ENCODE results near the gene LRRC47.

Gene LRRC47

DNA sequence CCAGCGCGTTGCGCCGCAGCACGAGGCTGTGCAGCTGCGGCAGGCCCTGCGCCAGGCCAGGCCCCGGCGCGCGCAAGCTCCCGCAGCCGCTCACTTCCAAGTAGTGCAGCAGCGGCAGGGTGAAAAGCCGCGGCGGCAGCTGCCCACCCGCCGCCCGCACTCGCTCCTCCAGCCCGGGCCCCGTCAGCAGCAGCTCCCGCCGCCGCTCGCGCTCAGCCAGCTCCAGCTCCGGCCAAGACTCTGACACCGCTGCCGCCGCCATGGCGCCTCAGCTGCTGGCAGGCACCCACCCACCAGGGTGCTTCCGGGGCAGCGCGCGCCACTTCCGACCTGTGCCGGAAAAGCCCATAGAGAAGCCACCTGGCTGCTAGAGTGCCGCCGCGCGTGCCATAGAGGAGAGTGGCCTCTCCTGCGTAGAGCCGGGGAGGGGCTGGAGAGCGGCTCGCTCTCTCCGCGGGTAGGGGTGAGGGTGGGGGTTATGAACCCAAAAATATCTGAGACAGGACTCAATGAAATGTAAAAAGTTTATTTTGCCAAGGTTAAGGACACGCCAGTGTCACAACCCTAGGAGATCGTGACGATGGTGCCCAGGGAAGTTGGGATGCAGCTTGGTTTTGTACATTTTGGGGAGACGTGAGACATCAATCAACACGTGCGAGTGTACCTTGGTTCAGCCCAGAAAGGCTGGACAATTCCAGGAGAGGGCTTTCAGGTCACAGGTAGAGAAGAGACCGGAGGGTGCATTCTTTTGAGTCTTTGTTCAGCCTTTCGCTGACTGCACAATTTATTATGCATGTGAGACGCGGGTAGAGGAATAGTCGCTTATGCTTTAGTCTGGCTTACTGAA lies at the start of gene LRRC47:
Gene LRRC47, minus strand, starts transcription at position 284 of the 847 bp plus-strand sequence. Its CDS starts 22 bp downstream, at position 262.
- CTCF ChIA-PET: interaction anchor here (1.0 kb wide), 1 partner anchor 28 kb away, joined by 3 read pairs; no protein-coding TSS in a partner anchor
- DNase-seq (ENCODE audit: extremely low spot score): peak; percentile 95
- TF ChIP-seq LEF1 (IDR thresholded peaks at IDR 0.05; ENCODE audit: borderline replicate concordance): no peak
- TF ChIP-seq, protein P1, sequence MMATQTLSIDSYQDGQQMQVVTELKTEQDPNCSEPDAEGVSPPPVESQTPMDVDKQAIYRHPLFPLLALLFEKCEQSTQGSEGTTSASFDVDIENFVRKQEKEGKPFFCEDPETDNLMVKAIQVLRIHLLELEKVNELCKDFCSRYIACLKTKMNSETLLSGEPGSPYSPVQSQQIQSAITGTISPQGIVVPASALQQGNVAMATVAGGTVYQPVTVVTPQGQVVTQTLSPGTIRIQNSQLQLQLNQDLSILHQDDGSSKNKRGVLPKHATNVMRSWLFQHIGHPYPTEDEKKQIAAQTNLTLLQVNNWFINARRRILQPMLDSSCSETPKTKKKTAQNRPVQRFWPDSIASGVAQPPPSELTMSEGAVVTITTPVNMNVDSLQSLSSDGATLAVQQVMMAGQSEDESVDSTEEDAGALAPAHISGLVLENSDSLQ (IDR thresholded peaks at IDR 0.05): 0 out of 2 replicates have a peak, but pooled peaks have one; percentile 24
- TF ChIP-seq ELF4 (IDR thresholded peaks at IDR 0.05): peak; percentile 71
- POLR2A ChIA-PET: interaction anchor here (0.6 to 1.7 kb wide), 11 partner anchors 9 to 62 kb away, joined by 3 to 11 read pairs (median 3); no protein-coding TSS in a partner anchor

DNA sequence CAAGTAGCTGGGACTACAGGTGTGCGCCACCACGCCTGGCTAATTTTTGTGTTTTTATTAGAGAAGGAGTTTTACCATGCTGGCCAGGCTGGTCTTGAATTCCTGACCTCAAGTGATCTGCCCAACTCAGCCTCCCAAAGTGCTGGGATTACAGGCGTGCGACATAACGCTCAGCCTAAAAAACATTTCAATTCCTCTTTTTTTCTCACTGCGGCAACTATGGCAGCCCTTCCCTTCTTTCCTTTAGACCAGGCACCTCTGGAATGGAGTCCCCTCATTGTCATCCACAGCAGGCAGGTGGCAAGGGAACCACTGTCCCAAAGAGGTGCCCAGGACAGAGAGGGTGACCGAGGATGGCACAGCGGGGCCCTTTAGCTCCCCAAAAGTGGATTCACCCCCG lies 46.6 kb upstream of the LRRC47 start:
- no peak for DNase-seq (ENCODE audit: extremely low spot score)
- no peak for TF ChIP-seq L3MBTL2 (conservative IDR thresholded peaks at IDR 0.05)
- no peak for TF ChIP-seq SUZ12 (IDR thresholded peaks at IDR 0.05)
- TF ChIP-seq FOXK2 (IDR thresholded peaks at IDR 0.05): no peak
- no peak for TF ChIP-seq CTBP1 (IDR thresholded peaks at IDR 0.05; ENCODE audit: borderline replicate concordance)
- no peak for TF ChIP-seq BHLHE40 (IDR thresholded peaks at IDR 0.05; ENCODE audit: borderline replicate concordance)
- no peak for TF ChIP-seq SP1 (IDR thresholded peaks at IDR 0.05)
- TF ChIP-seq, protein P1 (IDR thresholded peaks at IDR 0.05): no peak
- TF ChIP-seq ZNF384 (IDR thresholded peaks at IDR 0.05): no peak
- no peak for TF ChIP-seq LEF1 (IDR thresholded peaks at IDR 0.05; ENCODE audit: borderline replicate concordance)
- no peak for TF ChIP-seq FOXA1 (IDR thresholded peaks at IDR 0.05)
- no peak for TF ChIP-seq TARDBP (IDR thresholded peaks at IDR 0.05)
- no peak for TF ChIP-seq FOXM1 (IDR thresholded peaks at IDR 0.05; ENCODE audit: borderline replicate concordance)
- TF ChIP-seq HDGF (IDR thresholded peaks at IDR 0.05; ENCODE audit: borderline replicate concordance): no peak
- TF ChIP-seq ARNT (IDR thresholded peaks at IDR 0.05): no peak
- TF ChIP-seq ELF4 (IDR thresholded peaks at IDR 0.05): no peak
- no peak for TF ChIP-seq NFRKB (IDR thresholded peaks at IDR 0.05)
- ChIA-PET POLR2A (no interaction called here), CTCF (no interaction called here)

DNA sequence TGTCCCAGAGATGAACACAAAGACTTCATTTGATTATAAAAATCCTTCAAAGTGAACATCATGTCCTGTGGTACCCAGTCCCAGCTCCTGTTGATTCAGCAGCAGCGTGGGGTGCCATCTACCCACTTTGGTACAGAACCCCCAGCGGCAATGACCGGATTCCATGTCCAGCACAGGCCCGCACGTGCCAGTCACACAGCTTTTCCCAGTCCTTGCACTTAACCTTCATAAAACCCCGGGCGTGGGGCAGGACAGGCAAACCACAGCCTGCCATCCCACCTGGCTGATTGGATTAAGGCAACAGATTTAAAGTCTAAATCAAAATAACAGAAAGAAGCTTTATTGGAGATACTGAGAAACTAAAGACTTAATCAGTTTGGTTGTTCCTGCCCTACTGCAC lies 45.2 kb upstream of the LRRC47 start:
- POLR2A ChIA-PET: no interaction called here
- DNase-seq (ENCODE audit: extremely low spot score): no peak
- CTCF ChIA-PET: no interaction called here
- no peak for TF ChIP-seq FOXA1 (IDR thresholded peaks at IDR 0.05)
- no peak for TF ChIP-seq LEF1 (IDR thresholded peaks at IDR 0.05; ENCODE audit: borderline replicate concordance)
- TF ChIP-seq NFRKB (IDR thresholded peaks at IDR 0.05): no peak
- TF ChIP-seq ZNF384 (IDR thresholded peaks at IDR 0.05): no peak
- TF ChIP-seq L3MBTL2 (conservative IDR thresholded peaks at IDR 0.05): no peak
- TF ChIP-seq, protein P1 (IDR thresholded peaks at IDR 0.05): no peak
- no peak for TF ChIP-seq ELF4 (IDR thresholded peaks at IDR 0.05)
- TF ChIP-seq SP1 (IDR thresholded peaks at IDR 0.05): no peak
- TF ChIP-seq TARDBP (IDR thresholded peaks at IDR 0.05): no peak
- no peak for TF ChIP-seq CTBP1 (IDR thresholded peaks at IDR 0.05; ENCODE audit: borderline replicate concordance)
- TF ChIP-seq FOXK2 (IDR thresholded peaks at IDR 0.05): no peak
- no peak for TF ChIP-seq FOXM1 (IDR thresholded peaks at IDR 0.05; ENCODE audit: borderline replicate concordance)
- no peak for TF ChIP-seq HDGF (IDR thresholded peaks at IDR 0.05; ENCODE audit: borderline replicate concordance)
- TF ChIP-seq BHLHE40 (IDR thresholded peaks at IDR 0.05; ENCODE audit: borderline replicate concordance): no peak
- no peak for TF ChIP-seq SUZ12 (IDR thresholded peaks at IDR 0.05)
- no peak for TF ChIP-seq ARNT (IDR thresholded peaks at IDR 0.05)

DNA sequence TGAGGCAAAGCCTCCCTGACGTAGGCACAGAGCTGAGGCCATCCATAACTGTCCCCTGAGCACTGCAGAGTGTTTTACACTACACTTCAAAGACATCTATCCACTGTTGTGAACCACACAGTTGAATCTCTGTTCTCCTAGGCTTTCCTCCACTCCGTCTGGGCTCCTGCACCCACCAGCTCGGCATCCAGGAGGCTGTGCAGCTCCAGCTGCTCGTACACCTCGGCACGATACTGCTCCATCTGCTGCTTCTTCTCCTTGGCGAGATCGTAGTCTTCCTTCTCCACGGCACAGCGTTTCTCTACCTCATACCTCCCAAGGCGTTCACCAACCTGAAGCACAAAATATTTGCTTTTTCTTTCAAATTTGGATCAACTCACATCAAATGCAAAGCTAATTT lies 42.5 kb upstream of the LRRC47 start:
- ChIA-PET CTCF (no interaction called here), POLR2A (no interaction called here)
- DNase-seq (ENCODE audit: extremely low spot score): no peak
- TF ChIP-seq FOXK2 (IDR thresholded peaks at IDR 0.05) (no peak), ARNT (IDR thresholded peaks at IDR 0.05) (no peak), ZNF384 (IDR thresholded peaks at IDR 0.05) (no peak), TARDBP (IDR thresholded peaks at IDR 0.05) (no peak), FOXM1 (IDR thresholded peaks at IDR 0.05; ENCODE audit: borderline replicate concordance) (no peak), CTBP1 (IDR thresholded peaks at IDR 0.05; ENCODE audit: borderline replicate concordance) (no peak), HDGF (IDR thresholded peaks at IDR 0.05; ENCODE audit: borderline replicate concordance) (no peak), NFRKB (IDR thresholded peaks at IDR 0.05) (no peak), FOXA1 (IDR thresholded peaks at IDR 0.05) (no peak), BHLHE40 (IDR thresholded peaks at IDR 0.05; ENCODE audit: borderline replicate concordance) (no peak), SUZ12 (IDR thresholded peaks at IDR 0.05) (no peak), ELF4 (IDR thresholded peaks at IDR 0.05) (no peak), SP1 (IDR thresholded peaks at IDR 0.05) (no peak), LEF1 (IDR thresholded peaks at IDR 0.05; ENCODE audit: borderline replicate concordance) (no peak), L3MBTL2 (conservative IDR thresholded peaks at IDR 0.05) (no peak)
- TF ChIP-seq, protein P1 (IDR thresholded peaks at IDR 0.05): no peak

DNA sequence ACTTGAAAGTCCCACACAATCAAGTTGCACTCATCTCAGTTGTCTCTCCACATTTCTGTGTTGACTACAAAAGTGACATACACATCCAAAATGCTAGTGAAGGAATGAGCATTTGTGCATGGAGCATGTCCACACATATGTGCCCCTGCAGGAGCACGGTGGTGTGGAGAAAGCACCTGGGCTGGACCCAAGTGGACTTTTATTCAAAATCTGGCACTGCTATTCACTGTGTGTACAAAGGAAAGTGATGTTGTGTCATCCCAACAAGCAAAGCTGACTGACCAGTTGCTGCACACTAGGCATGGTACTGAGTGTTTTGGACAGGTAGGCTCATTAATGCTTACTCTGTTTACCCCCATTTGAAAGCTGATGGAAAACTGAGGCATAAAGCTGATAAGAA lies 41.4 kb upstream of the LRRC47 start:
- ChIA-PET CTCF (no interaction called here), POLR2A (no interaction called here)
- no peak for TF ChIP-seq ARNT (IDR thresholded peaks at IDR 0.05)
- no peak for TF ChIP-seq FOXM1 (IDR thresholded peaks at IDR 0.05; ENCODE audit: borderline replicate concordance)
- no peak for TF ChIP-seq CTBP1 (IDR thresholded peaks at IDR 0.05; ENCODE audit: borderline replicate concordance)
- TF ChIP-seq BHLHE40 (IDR thresholded peaks at IDR 0.05; ENCODE audit: borderline replicate concordance): no peak
- no peak for TF ChIP-seq LEF1 (IDR thresholded peaks at IDR 0.05; ENCODE audit: borderline replicate concordance)
- no peak for TF ChIP-seq NFRKB (IDR thresholded peaks at IDR 0.05)
- no peak for TF ChIP-seq ELF4 (IDR thresholded peaks at IDR 0.05)
- TF ChIP-seq HDGF (IDR thresholded peaks at IDR 0.05; ENCODE audit: borderline replicate concordance): no peak
- TF ChIP-seq FOXK2 (IDR thresholded peaks at IDR 0.05): no peak
- no peak for TF ChIP-seq FOXA1 (IDR thresholded peaks at IDR 0.05)
- TF ChIP-seq L3MBTL2 (conservative IDR thresholded peaks at IDR 0.05): no peak
- TF ChIP-seq SP1 (IDR thresholded peaks at IDR 0.05): no peak
- TF ChIP-seq ZNF384 (IDR thresholded peaks at IDR 0.05): no peak
- TF ChIP-seq, protein P1 (IDR thresholded peaks at IDR 0.05): no peak
- no peak for TF ChIP-seq TARDBP (IDR thresholded peaks at IDR 0.05)
- no peak for TF ChIP-seq SUZ12 (IDR thresholded peaks at IDR 0.05)
- DNase-seq (ENCODE audit: extremely low spot score): no peak

All from HEK293T (cell line).